Spinal cord (tissue), 10 donors: ENCODE results near the gene UBR3. TPM values are rescaled to one million over a fixed set of nuclear protein-coding genes. Genes with fewer than 3 reads are reported as not detected.
A peak's percentile ranks its signal among the peaks of the same experiment; 100 is the strongest.

ENCODE experiments used
- DNase-seq, 6 donors: peaks; one replicate each; pipeline versions ENCODE4 v3.0.0 to v3.0.0-alpha.2; 2013 to 2015; ENCODE audit warnings: low spot score in 6 of 6, low read depth in 4 of 6
- H3K27ac ChIP-seq: one replicate; pipeline ENCODE4 v1.5.1; 2013; ENCODE audit warnings: low read depth, low read length, control low read depth
- H3K27me3 ChIP-seq: one replicate; pipeline ENCODE4 v1.6.1; 2013; ENCODE audit warnings: low read length; ENCODE audit not compliant: control insufficient read depth, insufficient read depth
- H3K36me3 ChIP-seq: one replicate; pipeline ENCODE4 v1.6.1; 2013; ENCODE audit warnings: low read length; ENCODE audit not compliant: control insufficient read depth, insufficient read depth
- H3K4me1 ChIP-seq: one replicate; pipeline ENCODE4 v1.6.1; 2013; ENCODE audit warnings: low read length; ENCODE audit not compliant: control insufficient read depth, insufficient read depth
- H3K4me3 ChIP-seq: one replicate; pipeline ENCODE4 v1.5.1; 2013; ENCODE audit warnings: low read depth, low read length, control low read depth
- H3K9me3 ChIP-seq: one replicate; pipeline ENCODE4 v1.6.1; 2013; ENCODE audit warnings: low read length; ENCODE audit not compliant: control insufficient read depth, insufficient read depth
- WGBS: methylation state at CpG from one replicate; pipeline ENCODE4 v1.1.5; 2013; ENCODE audit warnings: missing lambda C conversion rate; ENCODE audit not compliant: insufficient coverage; 5-methylcytosine and 5-hydroxymethylcytosine counted together
- polyA plus RNA-seq, 2 donors: library from polyadenylated mRNA; unstranded; fragments of 120-200 nt; gene quantifications; one replicate each; pipeline ENCODE4 v1.2.1, GENCODE V29; 2013; ENCODE audit not compliant: insufficient read length in 2 of 2
- total RNA-seq, 2 donors: library from RNA; depleted of rRNA in 1 of 2; stranded (reverse); fragments of 120-200 nt in 1 of 2; fragments of >200 nt in 1 of 2; gene quantifications; one replicate each; pipeline versions ENCODE4 v1.2.3 to v1.2.4, GENCODE V29; 2013 to 2014
- donor health status: healthy.

The UBR3 gene
- total and polyA plus RNA-seq, 4 donors: 47.7 to 154 (median 50.0) TPM

GRCh38 chr2:170002096-170002495 is 174.8 kb downstream of the UBR3 start:
- peaks cover 10% of the 10 kb centered on the region for H3K36me3 ChIP-seq
- H3K9me3 ChIP-seq: peaks cover 4% of the 10 kb centered on the region
- DNase-seq: no peak
- H3K27ac ChIP-seq: no peak overlapping the region
- WGBS: 36% methylated on average over 1 of the region's 1 CpG
- no peaks in the 10 kb centered on the region for H3K4me1 ChIP-seq
- H3K27me3 ChIP-seq: no peaks in the 10 kb centered on the region
- H3K4me3 ChIP-seq: no peak overlapping the region

- H3K27me3 ChIP-seq: no peaks in the 10 kb centered on the region
- no peaks in the 10 kb centered on the region for H3K4me1 ChIP-seq
- no peak overlapping the region for H3K27ac ChIP-seq
- DNase-seq: no peak
- no peak overlapping the region for H3K4me3 ChIP-seq
- 67% methylated on average over 1 of the region's 1 CpG for WGBS
- H3K36me3 ChIP-seq: peaks cover 11% of the 10 kb centered on the region
- H3K9me3 ChIP-seq: no peaks in the 10 kb centered on the region
Observed at GRCh38 chr2:170005702-170006101, 178.4 kb downstream of the UBR3 start.

GRCh38 chr2:170006587-170007325 is 179.5 kb downstream of the UBR3 start:
- Histone ChIP-seq H3K4me1 (no peaks in the 10 kb centered on the region), H3K27me3 (no peaks in the 10 kb centered on the region), H3K9me3 (no peaks in the 10 kb centered on the region), H3K27ac (no peak overlapping the region), H3K36me3 (peaks cover 11% of the 10 kb centered on the region), H3K4me3 (no peak overlapping the region)
- no peak for DNase-seq
- WGBS: 83% methylated on average over 2 of the region's 8 CpGs

GRCh38 chr2:170009209-170009608 is 182.0 kb downstream of the UBR3 start:
- no peak overlapping the region for H3K27ac ChIP-seq

GRCh38 chr2:170012773-170013172 is 185.5 kb downstream of the UBR3 start:
- H3K9me3 ChIP-seq: no peaks in the 10 kb centered on the region
- H3K4me3 ChIP-seq: no peak overlapping the region
- no peak overlapping the region for H3K27ac ChIP-seq
- no peaks in the 10 kb centered on the region for H3K36me3 ChIP-seq
- no peak for DNase-seq
- WGBS: 100% methylated on average over 1 of the region's 4 CpGs
- no peaks in the 10 kb centered on the region for H3K27me3 ChIP-seq
- H3K4me1 ChIP-seq: no peaks in the 10 kb centered on the region

More at GRCh38 chr2:170009209-170009608, 182.0 kb downstream of the UBR3 start:
- no peaks in the 10 kb centered on the region for H3K9me3 ChIP-seq
- H3K36me3 ChIP-seq: peaks cover 5% of the 10 kb centered on the region
- no peak for DNase-seq
- no peaks in the 10 kb centered on the region for H3K4me1 ChIP-seq
- no peaks in the 10 kb centered on the region for H3K27me3 ChIP-seq
- no peak overlapping the region for H3K4me3 ChIP-seq
- 67% methylated on average over 1 of the region's 3 CpGs for WGBS

GRCh38 chr2:170013802-170014551 is 186.7 kb downstream of the UBR3 start:
- Histone ChIP-seq H3K4me1 (no peaks in the 10 kb centered on the region), H3K27me3 (no peaks in the 10 kb centered on the region), H3K4me3 (no peak overlapping the region), H3K36me3 (no peaks in the 10 kb centered on the region), H3K9me3 (no peaks in the 10 kb centered on the region), H3K27ac (no peak overlapping the region)
- peak in 3 of 6 donors; percentile 11 to 83 (median 62) for DNase-seq
- whole genome bisulfite sequencing: no CpG with 5 or more reads among the region's 5 CpGs

- H3K4me3 ChIP-seq: no peak overlapping the region
- no peak overlapping the region for H3K27ac ChIP-seq
- no CpG with 5 or more reads among the region's 1 CpG for WGBS
- no peaks in the 10 kb centered on the region for H3K36me3 ChIP-seq
- DNase-seq: no peak
- no peaks in the 10 kb centered on the region for H3K27me3 ChIP-seq
- H3K4me1 ChIP-seq: no peaks in the 10 kb centered on the region
- no peaks in the 10 kb centered on the region for H3K9me3 ChIP-seq
Observed at GRCh38 chr2:170014769-170015168, 187.5 kb downstream of the UBR3 start.

GRCh38 chr2:170017860-170018532 is 190.7 kb downstream of the UBR3 start:
- Histone ChIP-seq H3K27ac (no peak overlapping the region), H3K4me3 (no peak overlapping the region), H3K36me3 (no peaks in the 10 kb centered on the region), H3K4me1 (no peaks in the 10 kb centered on the region), H3K27me3 (no peaks in the 10 kb centered on the region), H3K9me3 (no peaks in the 10 kb centered on the region)
- peak in 3 of 6 donors; percentile 9 to 43 (median 18) for DNase-seq
- 51% methylated on average over 2 of the region's 4 CpGs for WGBS

- Histone ChIP-seq H3K4me3 (no peak overlapping the region), H3K4me1 (no peaks in the 10 kb centered on the region), H3K36me3 (no peaks in the 10 kb centered on the region), H3K27me3 (no peaks in the 10 kb centered on the region), H3K9me3 (no peaks in the 10 kb centered on the region), H3K27ac (no peak overlapping the region)
- DNase-seq: no peak
- WGBS: 80% methylated on average over 1 of the region's 5 CpGs
Observed at GRCh38 chr2:170019060-170019805, 192.0 kb downstream of the UBR3 start.
